Measurements from ENCODE around the gene PTPRT.
"Not testable (repeated sequence)": the region's sequence is repeated elsewhere in the genome, so short reads cannot be mapped to it uniquely, and the experiment has no call there.

Gene PTPRT

GRCh38 chr20:43186312-43186711 is 3.4 kb downstream of the PTPRT start:
- DNase-seq: no peak

GRCh38 chr20:43185901-43186300 is 3.8 kb downstream of the PTPRT start:
- DNase-seq: no peak

- no peak for DNase-seq
These were observed 6.1 kb downstream of the PTPRT start for GRCh38 chr20:43183536-43184070.

GRCh38 chr20:43178080-43178479 is 11.6 kb downstream of the PTPRT start:
- DNase-seq: no peak

GRCh38 chr20:43176726-43177125 is 13.0 kb downstream of the PTPRT start:
- DNase-seq: no peak

GRCh38 chr20:43171930-43172329 is 17.8 kb downstream of the PTPRT start:
- no peak for DNase-seq

GRCh38 chr20:43170771-43171170 is 18.9 kb downstream of the PTPRT start:
- no peak for DNase-seq

GRCh38 chr20:43167615-43168014 is 22.1 kb downstream of the PTPRT start:
- no peak for DNase-seq

GRCh38 chr20:43167021-43167420 is 22.7 kb downstream of the PTPRT start:
- no peak for DNase-seq

- no peak for DNase-seq
These were observed 24.1 kb downstream of the PTPRT start for GRCh38 chr20:43165611-43166010.

GRCh38 chr20:43164736-43165135 is 25.0 kb downstream of the PTPRT start:
- DNase-seq: not testable (repeated sequence)

GRCh38 chr20:43161716-43162115 is 28.0 kb downstream of the PTPRT start:
- DNase-seq: no peak

GRCh38 chr20:43160941-43161340 is 28.8 kb downstream of the PTPRT start:
- DNase-seq: no peak

- DNase-seq: no peak
These were observed 29.7 kb downstream of the PTPRT start for GRCh38 chr20:43159994-43160393.

- DNase-seq: no peak
These were observed 34.2 kb downstream of the PTPRT start for GRCh38 chr20:43155366-43156100.

GRCh38 chr20:43151901-43152300 is 37.8 kb downstream of the PTPRT start:
- no peak for DNase-seq

GRCh38 chr20:43151256-43151655 is 38.5 kb downstream of the PTPRT start:
- no peak for DNase-seq

GRCh38 chr20:43140726-43141125 is 49.0 kb downstream of the PTPRT start:
- no peak for DNase-seq

GRCh38 chr20:43138061-43138770 is 51.5 kb downstream of the PTPRT start:
- no peak for DNase-seq

GRCh38 chr20:43137160-43137559 is 52.5 kb downstream of the PTPRT start:
- no peak for DNase-seq

GRCh38 chr20:43124241-43124640 is 65.5 kb downstream of the PTPRT start:
- no peak for DNase-seq

- DNase-seq: no peak
These were observed 66.5 kb downstream of the PTPRT start for GRCh38 chr20:43123180-43123579.

- no peak for DNase-seq
These were observed 70.0 kb downstream of the PTPRT start for GRCh38 chr20:43119720-43120119.

GRCh38 chr20:43102394-43102793 is 87.3 kb downstream of the PTPRT start:
- no peak for DNase-seq

Data from stimulated activated CD4-positive, alpha-beta T cell treated with anti-CD3 and anti-CD28 coated beads, Interleukin-2, amount 100 ng/mL, for 48 hours (primary cell).